GM23338 (cell line): Measurements from ENCODE around the gene NOTO.

ENCODE experiments used
- CREB1 ChIP-seq: fragments of 250-450 bp; sonication (Bioruptor Pico); IDR thresholded peaks from 2 replicates; pipeline ENCODE4 v1.5.0; 2020; ENCODE audit warnings: low read depth, mild to moderate bottlenecking, moderate library complexity
- EZH2 ChIP-seq: fragments of 200-600 bp; sonication (generic); IDR thresholded peaks from one replicate; pipeline ENCODE4 v1.8.0; 2017; ENCODE audit warnings: antibody characterized with exemption, mild to moderate bottlenecking, low read depth; ENCODE audit not compliant: unreplicated experiment
- EZH2phosphoT487 ChIP-seq: fragments of 200-600 bp; sonication (generic); IDR thresholded peaks from one replicate; pipeline ENCODE4 v1.8.1; 2018; ENCODE audit warnings: antibody characterized with exemption; ENCODE audit not compliant: unreplicated experiment
- JUNB ChIP-seq: IDR thresholded peaks from one replicate; pipeline ENCODE4 v1.6.1; 2016; ENCODE audit warnings: antibody characterized with exemption; ENCODE audit not compliant: unreplicated experiment
- NANOG ChIP-seq: IDR thresholded peaks from 2 replicates; pipeline ENCODE4 v1.6.1; 2016; ENCODE audit warnings: antibody characterized with exemption, borderline replicate concordance
- POLR2AphosphoS5 ChIP-seq: IDR thresholded peaks from 2 replicates; pipeline ENCODE4 v1.6.1; 2016; ENCODE audit warnings: antibody characterized with exemption, low read depth
- ZNF114 ChIP-seq: fragments of 250-450 bp; sonication (Bioruptor Pico); IDR thresholded peaks from 2 replicates; pipeline ENCODE4 v1.5.0; 2020; ENCODE audit warnings: mild to moderate bottlenecking, moderate library complexity
- ZNF331 ChIP-seq: fragments of 250-450 bp; sonication (Bioruptor Pico); IDR thresholded peaks from 2 replicates; pipeline ENCODE4 v1.5.0; 2020; ENCODE audit warnings: low read depth, mild to moderate bottlenecking, moderate library complexity
- TF ChIP-seq, protein P1 (sequence below), 2 experiments: fragments of 200-600 bp in 1 of 2; sonication (generic) in 1 of 2; conservative IDR thresholded peaks; 2 replicates each; pipeline versions ENCODE4 v1.5.1 to v1.6.1; 2016 to 2017; ENCODE audit warnings: antibody characterized with exemption in 2 of 2, low read depth in 2 of 2, mild to moderate bottlenecking in 2 of 2, moderate library complexity in 1 of 2
- TF ChIP-seq, protein P2 (sequence below): IDR thresholded peaks from 2 replicates; pipeline ENCODE4 v1.6.1; 2016; ENCODE audit warnings: antibody characterized with exemption
- TF ChIP-seq, protein P3 (sequence below): IDR thresholded peaks from one replicate; pipeline ENCODE4 v1.6.1; 2018; ENCODE audit warnings: antibody characterized with exemption; ENCODE audit not compliant: unreplicated experiment

DNA sequence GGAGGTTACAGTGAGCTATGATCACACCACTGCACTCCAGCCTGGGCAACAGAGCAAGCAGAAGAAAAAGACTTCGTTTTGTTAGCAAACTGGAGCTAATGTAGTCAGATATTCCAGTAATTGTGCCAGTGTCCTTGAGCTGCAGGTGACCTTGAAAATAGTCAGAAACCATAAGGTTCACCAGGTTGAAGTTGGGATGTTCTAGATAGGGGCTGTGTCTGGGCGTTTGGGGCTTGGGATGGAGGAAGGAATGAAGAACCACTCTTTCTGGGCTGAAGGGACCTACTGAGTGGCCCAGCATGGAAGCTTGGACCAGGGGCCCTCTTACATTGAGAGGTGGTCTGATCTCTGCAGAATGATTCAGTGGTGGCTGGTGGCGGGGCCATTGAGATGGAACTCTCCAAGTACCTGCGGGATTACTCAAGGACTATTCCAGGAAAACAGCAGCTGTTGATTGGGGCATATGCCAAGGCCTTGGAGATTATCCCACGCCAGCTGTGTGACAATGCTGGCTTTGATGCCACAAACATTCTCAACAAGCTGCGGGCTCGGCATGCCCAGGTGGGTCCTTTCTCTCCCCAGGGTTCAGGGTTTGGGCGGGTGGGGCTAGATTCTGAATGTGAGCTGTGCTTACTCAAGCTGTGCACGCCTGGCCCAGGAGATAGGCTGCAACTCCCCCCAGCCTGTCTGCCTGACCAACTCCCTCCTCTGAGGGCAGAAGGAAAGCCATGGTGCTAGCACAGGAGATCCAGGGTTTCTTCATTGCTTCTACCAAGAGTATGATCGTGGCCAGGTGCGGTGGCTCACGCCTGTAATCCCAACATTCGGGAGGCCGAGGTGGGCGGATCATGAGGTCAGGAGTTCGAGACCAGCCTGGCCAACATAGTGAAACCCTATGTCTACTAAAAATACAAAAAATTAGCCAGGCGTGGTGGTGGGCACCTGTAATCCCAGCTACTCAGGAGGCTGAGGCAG is 48.8 kb downstream of the NOTO start:
- TF ChIP-seq, protein P1, sequence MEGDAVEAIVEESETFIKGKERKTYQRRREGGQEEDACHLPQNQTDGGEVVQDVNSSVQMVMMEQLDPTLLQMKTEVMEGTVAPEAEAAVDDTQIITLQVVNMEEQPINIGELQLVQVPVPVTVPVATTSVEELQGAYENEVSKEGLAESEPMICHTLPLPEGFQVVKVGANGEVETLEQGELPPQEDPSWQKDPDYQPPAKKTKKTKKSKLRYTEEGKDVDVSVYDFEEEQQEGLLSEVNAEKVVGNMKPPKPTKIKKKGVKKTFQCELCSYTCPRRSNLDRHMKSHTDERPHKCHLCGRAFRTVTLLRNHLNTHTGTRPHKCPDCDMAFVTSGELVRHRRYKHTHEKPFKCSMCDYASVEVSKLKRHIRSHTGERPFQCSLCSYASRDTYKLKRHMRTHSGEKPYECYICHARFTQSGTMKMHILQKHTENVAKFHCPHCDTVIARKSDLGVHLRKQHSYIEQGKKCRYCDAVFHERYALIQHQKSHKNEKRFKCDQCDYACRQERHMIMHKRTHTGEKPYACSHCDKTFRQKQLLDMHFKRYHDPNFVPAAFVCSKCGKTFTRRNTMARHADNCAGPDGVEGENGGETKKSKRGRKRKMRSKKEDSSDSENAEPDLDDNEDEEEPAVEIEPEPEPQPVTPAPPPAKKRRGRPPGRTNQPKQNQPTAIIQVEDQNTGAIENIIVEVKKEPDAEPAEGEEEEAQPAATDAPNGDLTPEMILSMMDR (conservative IDR thresholded peaks at IDR 0.05; ENCODE audit: low read depth in 2 of 2): no peak
- TF ChIP-seq, protein P2, sequence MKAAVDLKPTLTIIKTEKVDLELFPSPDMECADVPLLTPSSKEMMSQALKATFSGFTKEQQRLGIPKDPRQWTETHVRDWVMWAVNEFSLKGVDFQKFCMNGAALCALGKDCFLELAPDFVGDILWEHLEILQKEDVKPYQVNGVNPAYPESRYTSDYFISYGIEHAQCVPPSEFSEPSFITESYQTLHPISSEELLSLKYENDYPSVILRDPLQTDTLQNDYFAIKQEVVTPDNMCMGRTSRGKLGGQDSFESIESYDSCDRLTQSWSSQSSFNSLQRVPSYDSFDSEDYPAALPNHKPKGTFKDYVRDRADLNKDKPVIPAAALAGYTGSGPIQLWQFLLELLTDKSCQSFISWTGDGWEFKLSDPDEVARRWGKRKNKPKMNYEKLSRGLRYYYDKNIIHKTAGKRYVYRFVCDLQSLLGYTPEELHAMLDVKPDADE: no peak
- TF ChIP-seq POLR2AphosphoS5 (no peak), EZH2 (no peak), CREB1 (CRISPR knock-in tag) (no peak), EZH2phosphoT487 (no peak), ZNF114 (no peak), JUNB (no peak), NANOG (no peak), ZNF331 (no peak)
- TF ChIP-seq, protein P3, sequence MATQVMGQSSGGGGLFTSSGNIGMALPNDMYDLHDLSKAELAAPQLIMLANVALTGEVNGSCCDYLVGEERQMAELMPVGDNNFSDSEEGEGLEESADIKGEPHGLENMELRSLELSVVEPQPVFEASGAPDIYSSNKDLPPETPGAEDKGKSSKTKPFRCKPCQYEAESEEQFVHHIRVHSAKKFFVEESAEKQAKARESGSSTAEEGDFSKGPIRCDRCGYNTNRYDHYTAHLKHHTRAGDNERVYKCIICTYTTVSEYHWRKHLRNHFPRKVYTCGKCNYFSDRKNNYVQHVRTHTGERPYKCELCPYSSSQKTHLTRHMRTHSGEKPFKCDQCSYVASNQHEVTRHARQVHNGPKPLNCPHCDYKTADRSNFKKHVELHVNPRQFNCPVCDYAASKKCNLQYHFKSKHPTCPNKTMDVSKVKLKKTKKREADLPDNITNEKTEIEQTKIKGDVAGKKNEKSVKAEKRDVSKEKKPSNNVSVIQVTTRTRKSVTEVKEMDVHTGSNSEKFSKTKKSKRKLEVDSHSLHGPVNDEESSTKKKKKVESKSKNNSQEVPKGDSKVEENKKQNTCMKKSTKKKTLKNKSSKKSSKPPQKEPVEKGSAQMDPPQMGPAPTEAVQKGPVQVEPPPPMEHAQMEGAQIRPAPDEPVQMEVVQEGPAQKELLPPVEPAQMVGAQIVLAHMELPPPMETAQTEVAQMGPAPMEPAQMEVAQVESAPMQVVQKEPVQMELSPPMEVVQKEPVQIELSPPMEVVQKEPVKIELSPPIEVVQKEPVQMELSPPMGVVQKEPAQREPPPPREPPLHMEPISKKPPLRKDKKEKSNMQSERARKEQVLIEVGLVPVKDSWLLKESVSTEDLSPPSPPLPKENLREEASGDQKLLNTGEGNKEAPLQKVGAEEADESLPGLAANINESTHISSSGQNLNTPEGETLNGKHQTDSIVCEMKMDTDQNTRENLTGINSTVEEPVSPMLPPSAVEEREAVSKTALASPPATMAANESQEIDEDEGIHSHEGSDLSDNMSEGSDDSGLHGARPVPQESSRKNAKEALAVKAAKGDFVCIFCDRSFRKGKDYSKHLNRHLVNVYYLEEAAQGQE: no peak
